GM19397 (cell line): ENCODE data around the gene SORCS3.

Experiments used
- ATAC-seq: cut with Tn5 transposase; IDR thresholded peaks from one replicate; pipeline ENCODE4 v1.9.1; 2021; ENCODE audit warnings: mild to moderate bottlenecking, moderate library complexity; ENCODE audit not compliant: unreplicated experiment

The SORCS3 gene

DNA sequence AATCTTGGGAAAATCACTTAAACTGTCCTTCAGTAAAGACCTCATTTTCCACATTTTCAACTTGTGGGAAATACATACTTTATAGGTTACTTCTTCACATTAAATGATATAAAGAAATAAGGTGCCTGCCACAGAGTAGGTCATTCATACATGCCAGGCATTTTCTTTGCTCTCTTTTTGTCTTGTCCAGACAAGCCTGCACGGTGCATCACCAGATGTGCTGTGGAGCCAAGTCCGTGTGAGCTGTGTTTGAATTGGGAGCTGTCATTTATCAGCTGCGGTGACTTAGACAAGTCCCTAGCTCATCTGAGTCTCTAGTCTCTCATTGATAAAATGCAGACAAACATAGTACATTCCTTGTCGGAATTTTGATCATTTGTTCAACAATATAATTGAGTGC, 432.9 kb downstream of the SORCS3 start:
- ATAC-seq = no peak

- no peak for ATAC-seq
Observed at GRCh38 chr10:105075031-105075430, 433.9 kb downstream of the SORCS3 start.

DNA sequence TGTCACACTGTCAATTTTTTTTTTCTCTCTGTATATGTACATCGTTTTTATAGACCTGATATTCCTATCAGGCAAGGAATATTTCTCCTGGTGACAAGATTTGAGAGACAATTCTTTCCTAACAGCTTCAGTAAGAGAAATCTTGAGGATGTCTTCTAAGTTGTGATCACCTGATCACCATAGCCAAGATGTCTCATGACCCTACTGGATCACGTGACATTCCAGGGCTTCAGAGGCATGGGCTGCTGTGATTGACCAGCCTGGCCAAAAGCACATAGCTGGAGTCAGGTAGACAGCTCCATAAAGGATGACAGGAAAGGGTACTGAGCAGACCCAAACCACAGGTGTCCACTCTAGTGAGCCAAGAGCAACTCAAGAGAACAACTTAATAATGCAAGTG, 444.9 kb downstream of the SORCS3 start:
- ATAC-seq = no peak

GRCh38 chr10:105094048-105094447, 453.0 kb downstream of the SORCS3 start:
- ATAC-seq = no peak

DNA sequence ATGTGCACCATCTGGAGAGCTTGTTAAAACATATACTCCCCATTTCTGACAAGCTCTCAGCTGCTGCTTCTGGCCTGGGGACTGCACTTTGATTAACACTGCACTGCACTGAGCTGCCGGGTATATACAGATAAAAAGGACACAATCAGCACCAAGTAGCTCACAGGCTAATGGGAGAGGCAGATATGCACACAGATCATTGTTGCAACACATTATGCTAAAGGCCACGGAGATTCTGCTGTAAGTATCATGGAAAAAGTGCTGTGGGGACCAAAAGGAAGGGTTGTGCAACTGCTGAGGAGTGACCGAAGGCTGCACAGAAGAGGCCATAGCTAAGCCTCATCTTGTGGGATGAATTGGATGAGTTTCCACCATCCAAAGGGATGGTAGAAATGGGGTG, 455.2 kb downstream of the SORCS3 start:
- ATAC-seq = no peak

GRCh38 chr10:105102977-105103376, 461.9 kb downstream of the SORCS3 start:
- ATAC-seq = no peak

- no peak for ATAC-seq
Observed at GRCh38 chr10:105104297-105104696, 463.2 kb downstream of the SORCS3 start.

DNA sequence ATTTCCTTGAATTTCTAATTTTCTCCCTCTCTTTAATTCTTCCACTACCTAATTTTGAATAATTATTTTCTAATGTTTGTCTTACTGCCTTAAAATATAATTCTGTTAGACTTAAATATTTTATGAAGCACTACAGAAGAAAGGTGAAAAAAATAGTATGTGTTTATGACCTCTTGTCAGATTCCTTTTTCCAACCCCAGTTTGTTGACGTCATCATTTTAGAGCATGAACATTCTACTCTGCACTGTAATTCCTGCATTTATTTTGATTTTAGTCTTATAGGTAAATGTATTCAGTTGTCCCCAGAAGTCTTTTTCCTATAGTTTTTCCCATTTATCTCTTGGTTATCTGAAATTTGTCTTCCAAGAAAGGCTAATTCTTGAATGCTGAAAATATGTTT, 468.1 kb downstream of the SORCS3 start:
- ATAC-seq = no peak

DNA sequence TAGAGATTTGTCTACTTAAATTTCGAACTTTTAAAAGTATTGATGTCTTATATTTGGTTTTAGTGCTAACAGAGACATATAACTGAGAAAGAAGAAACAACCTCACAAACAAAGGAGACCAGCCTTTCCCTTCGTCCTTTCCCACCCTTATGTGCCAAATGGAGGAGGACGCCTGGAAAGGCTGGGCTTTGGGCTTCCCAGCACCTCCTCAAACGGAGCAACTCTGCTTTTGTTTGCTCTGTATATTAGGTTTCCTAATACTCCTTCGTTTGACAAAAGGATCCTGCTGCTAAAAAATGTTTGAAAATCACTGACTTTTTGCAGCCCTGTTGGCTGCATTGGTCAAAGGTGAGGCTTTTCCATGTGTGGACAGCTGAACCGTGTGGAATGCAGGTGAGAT, 471.8 kb downstream of the SORCS3 start:
- ATAC-seq = no peak

DNA sequence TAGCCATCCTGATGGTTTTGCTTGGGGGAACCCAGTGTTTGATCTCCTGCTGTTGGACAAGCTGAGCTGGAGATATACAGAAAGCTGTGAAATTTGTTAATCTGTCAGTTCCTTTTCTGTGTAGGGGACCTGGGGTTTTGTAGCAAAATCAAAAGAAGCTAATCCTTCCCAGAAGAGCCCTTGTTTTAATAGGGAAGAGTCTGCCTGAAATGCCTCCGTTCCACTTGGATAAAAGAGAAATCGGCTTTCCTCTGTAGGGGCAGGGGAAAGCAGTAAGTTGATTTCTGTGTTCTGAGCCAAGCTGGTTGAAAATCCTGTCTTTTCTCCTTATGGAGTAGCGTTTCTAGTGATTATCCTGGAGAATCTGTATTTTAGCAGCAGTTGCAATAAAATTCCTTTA, 472.6 kb downstream of the SORCS3 start:
- no peak for ATAC-seq

GRCh38 chr10:105121743-105122142, 480.7 kb downstream of the SORCS3 start:
- ATAC-seq = no peak

DNA sequence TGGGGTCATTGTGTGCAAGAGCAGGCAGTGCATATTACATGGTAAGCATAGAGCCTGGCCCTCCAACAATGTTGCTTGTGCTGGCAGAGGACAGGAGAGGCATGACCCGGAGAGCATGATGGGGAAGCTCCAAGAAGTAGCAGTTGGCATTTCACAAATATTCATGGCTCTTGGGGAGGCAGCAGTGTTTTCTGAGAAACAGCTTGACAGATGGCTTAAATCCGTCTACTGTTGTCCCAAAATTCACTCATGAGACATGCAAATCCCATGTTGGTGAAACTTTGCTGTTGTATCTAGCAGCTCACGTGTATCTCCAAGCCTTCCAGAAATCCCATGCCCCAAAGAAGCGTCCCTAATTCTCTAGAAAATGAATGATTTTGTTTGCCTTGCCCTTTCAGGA, 487.0 kb downstream of the SORCS3 start:
- ATAC-seq = no peak

- ATAC-seq = no peak
Observed at GRCh38 chr10:105138358-105138757, 497.3 kb downstream of the SORCS3 start.

GRCh38 chr10:105139363-105139896, 498.3 kb downstream of the SORCS3 start:
- no peak for ATAC-seq

- no peak for ATAC-seq
Observed at GRCh38 chr10:105140600-105140999, 499.5 kb downstream of the SORCS3 start.

- no peak for ATAC-seq
Observed at GRCh38 chr10:105145711-105146110, 504.6 kb downstream of the SORCS3 start.

- no peak for ATAC-seq
Observed at GRCh38 chr10:105146436-105146835, 505.3 kb downstream of the SORCS3 start.

DNA sequence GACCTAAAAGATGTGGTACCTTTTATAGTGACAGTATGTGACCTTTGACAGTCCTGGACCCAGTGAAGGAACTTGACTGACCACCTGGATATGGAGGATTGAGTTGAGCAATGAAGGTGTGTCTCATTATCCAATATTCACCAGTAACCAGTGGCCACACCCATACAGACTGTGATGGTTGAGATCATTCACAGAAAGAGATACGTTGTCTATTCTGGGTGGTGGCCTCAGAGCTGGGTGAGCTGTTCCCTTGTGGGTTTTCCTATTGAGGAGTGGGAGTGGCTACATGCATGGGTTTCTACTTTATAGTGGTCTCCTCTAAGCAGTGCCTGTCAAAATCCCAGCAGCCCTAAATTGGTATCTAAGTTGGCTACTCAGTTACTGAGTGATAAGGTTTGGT, 507.4 kb downstream of the SORCS3 start:
- no peak for ATAC-seq

DNA sequence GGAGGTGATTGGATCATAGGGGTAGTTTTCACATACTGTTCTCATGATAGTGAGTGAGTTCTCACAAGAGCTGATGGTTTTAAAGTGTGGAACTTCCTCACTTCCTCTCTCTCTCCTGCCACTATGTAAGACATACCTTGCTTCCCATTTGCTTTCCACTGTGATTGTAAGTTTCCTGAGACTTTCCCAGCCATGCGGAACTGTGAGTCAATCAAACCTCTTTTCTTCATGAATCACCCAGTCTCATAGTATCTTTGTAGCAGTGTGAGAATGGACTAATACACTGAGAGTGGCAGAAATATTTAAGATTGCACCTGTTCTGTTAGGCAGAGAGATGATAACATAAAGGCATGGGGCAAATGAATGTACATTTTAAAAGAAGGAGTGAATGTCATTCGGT, 507.8 kb downstream of the SORCS3 start:
- no peak for ATAC-seq

- no peak for ATAC-seq
Observed at GRCh38 chr10:105149371-105149891, 508.3 kb downstream of the SORCS3 start.

GRCh38 chr10:105150259-105150880, 509.3 kb downstream of the SORCS3 start:
- no peak for ATAC-seq

- ATAC-seq = no peak
Observed at GRCh38 chr10:105154736-105155135, 513.6 kb downstream of the SORCS3 start.

DNA sequence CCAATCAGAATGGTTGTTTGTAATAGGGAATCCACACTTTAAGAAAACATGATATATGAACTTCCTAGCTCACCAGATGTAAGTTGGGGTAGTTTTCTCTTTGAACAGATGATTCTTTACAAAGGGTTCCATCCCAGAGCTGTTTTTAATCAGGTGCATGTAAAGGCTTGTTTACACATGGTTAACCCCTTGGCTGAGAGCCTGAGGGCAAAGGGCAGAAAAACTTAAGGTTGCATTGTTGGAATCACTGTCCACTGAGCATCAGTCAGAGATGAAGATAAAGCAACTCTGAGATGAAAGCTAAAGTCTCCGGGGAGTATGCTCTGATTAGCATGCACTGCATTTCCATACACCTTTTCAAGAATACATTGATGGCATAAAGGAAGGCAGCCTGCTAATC, 518.2 kb downstream of the SORCS3 start:
- no peak for ATAC-seq
